Cardiac fibroblast (primary cell): Measurements from ENCODE around the gene PLD3.

Experiments
- DNase-seq, 2 donors: peaks; one replicate each; pipeline versions ENCODE4 v3.0.0 to v3.0.0-alpha.2; 2010; ENCODE audit warnings: low read depth in 2 of 2
- H3K4me3 ChIP-seq, 2 donors: replicated peaks in 1 of 2; 1 replicate in 1 of 2; 2 replicates in 1 of 2; pipeline ENCODE4 v1.5.1; 2011; ENCODE audit warnings: low read depth in 2 of 2, low read length in 2 of 2, mild to moderate bottlenecking in 2 of 2, moderate library complexity in 1 of 2
- CTCF ChIP-seq: IDR thresholded peaks from one replicate; pipeline ENCODE4 v1.5.1; 2011; ENCODE audit warnings: low read depth, mild to moderate bottlenecking, low read length, inconsistent platforms

PLD3 gene

GRCh38 chr19:40394816-40395210 is 46.3 kb downstream of the PLD3 start:
- TF ChIP-seq CTCF = no peak
- no peak overlapping the region for H3K4me3 ChIP-seq
- no peak for DNase-seq

GRCh38 chr19:40395956-40396355 is 47.5 kb downstream of the PLD3 start:
- no peak for TF ChIP-seq CTCF
- no peak for DNase-seq
- no peak overlapping the region for H3K4me3 ChIP-seq

- DNase-seq = no peak
- no peak overlapping the region for H3K4me3 ChIP-seq
Measured at GRCh38 chr19:40396886-40397567, 48.5 kb downstream of the PLD3 start.

GRCh38 chr19:40397568-40397906 is 49.0 kb downstream of the PLD3 start:
- H3K4me3 ChIP-seq = no peak overlapping the region
- DNase-seq = no peak
- TF ChIP-seq CTCF = no peak

More at GRCh38 chr19:40396886-40397567, 48.5 kb downstream of the PLD3 start:
- no peak for TF ChIP-seq CTCF

- no peak overlapping the region for H3K4me3 ChIP-seq
Measured at GRCh38 chr19:40398417-40399131, 50.1 kb downstream of the PLD3 start.

GRCh38 chr19:40400559-40400958 is 52.1 kb downstream of the PLD3 start:
- no peak overlapping the region for H3K4me3 ChIP-seq
- no peak for DNase-seq
- no peak for TF ChIP-seq CTCF

More at GRCh38 chr19:40398417-40399131, 50.1 kb downstream of the PLD3 start:
- no peak for TF ChIP-seq CTCF
- DNase-seq = no peak
